Activated naive CD4-positive, alpha-beta T cell treated with anti-CD3 and anti-CD28 coated beads, Interleukin-2, amount 10 ng/mL, durations not matched to agents 7 days and 5 days (primary cell): ENCODE measurements around the gene TBC1D2B.
"Not testable (repeated sequence)": the region's sequence is repeated elsewhere in the genome, so short reads cannot be mapped to it uniquely, and the experiment has no call there.

Experiments
- CTCF ChIA-PET: fragments of 350-600 bp; sonication (Branson Sonifier 250); formaldehyde crosslinking; loops from one replicate; lab custom pipeline; 2021; ENCODE audit warnings: antibody characterized with exemption; lab: Charles Lee
- DNase-seq: peaks from one replicate; pipeline ENCODE4 v3.0.0-alpha.2; 2020
- H3K27ac Mint-ChIP-seq: one replicate; pipeline ENCODE4 v1.8.0; 2021; ENCODE audit warnings: mild to moderate bottlenecking, moderate library complexity, mixed read lengths
- H3K27me3 Mint-ChIP-seq: one replicate; pipeline ENCODE4 v1.8.0; 2021; ENCODE audit warnings: mild to moderate bottlenecking, mixed read lengths
- H3K36me3 Mint-ChIP-seq: one replicate; pipeline ENCODE4 v1.8.0; 2021; ENCODE audit warnings: mixed read lengths
- H3K4me1 Mint-ChIP-seq: one replicate; pipeline ENCODE4 v1.8.0; 2021; ENCODE audit warnings: mixed read lengths
- H3K4me3 Mint-ChIP-seq: one replicate; pipeline ENCODE4 v1.8.0; 2021; ENCODE audit warnings: mild to moderate bottlenecking, moderate library complexity, mixed read lengths
- H3K9me3 Mint-ChIP-seq: one replicate; pipeline ENCODE4 v1.8.0; 2021; ENCODE audit warnings: mixed read lengths

The TBC1D2B gene

GRCh38 chr15:77952928-77953446 lies 124.5 kb downstream of the TBC1D2B start:
- peaks cover 23% of the 10 kb centered on the region for H3K27me3 Mint-ChIP-seq
- H3K9me3 Mint-ChIP-seq, DNase-seq, H3K4me3 Mint-ChIP-seq, H3K36me3 Mint-ChIP-seq, H3K27ac Mint-ChIP-seq, CTCF ChIA-PET: not testable (repeated sequence)
- H3K4me1 Mint-ChIP-seq = peaks cover 18% of the 10 kb centered on the region

- Mint-ChIP-seq H3K4me1 (peaks cover 18% of the 10 kb centered on the region), H3K27me3 (peaks cover 21% of the 10 kb centered on the region)
- H3K4me3 Mint-ChIP-seq, H3K27ac Mint-ChIP-seq, CTCF ChIA-PET, H3K36me3 Mint-ChIP-seq, H3K9me3 Mint-ChIP-seq, DNase-seq: not testable (repeated sequence)
Measured at GRCh38 chr15:77951105-77951786, 126.3 kb downstream of the TBC1D2B start.

- H3K36me3 Mint-ChIP-seq, H3K4me3 Mint-ChIP-seq, DNase-seq, CTCF ChIA-PET, H3K9me3 Mint-ChIP-seq, H3K27ac Mint-ChIP-seq: not testable (repeated sequence)
- peaks cover 24% of the 10 kb centered on the region for H3K27me3 Mint-ChIP-seq
- peaks cover 16% of the 10 kb centered on the region for H3K4me1 Mint-ChIP-seq
Measured at GRCh38 chr15:77950470-77950869, 127.0 kb downstream of the TBC1D2B start.

GRCh38 chr15:77945566-77945965 lies 131.9 kb downstream of the TBC1D2B start:
- peaks cover 36% of the 10 kb centered on the region for H3K27me3 Mint-ChIP-seq
- H3K27ac Mint-ChIP-seq = no peak overlapping the region
- CTCF ChIA-PET = no interaction called here
- no peaks in the 10 kb centered on the region for H3K36me3 Mint-ChIP-seq
- no peak for DNase-seq
- H3K4me1 Mint-ChIP-seq = peaks cover 14% of the 10 kb centered on the region
- no peak overlapping the region for H3K4me3 Mint-ChIP-seq
- no peaks in the 10 kb centered on the region for H3K9me3 Mint-ChIP-seq
